GM10266 (cell line): Measurements from ENCODE around the gene NLK.
A peak's percentile ranks its signal among the peaks of the same experiment; 100 is the strongest.

ENCODE experiments used
- DNase-seq: peaks from one replicate; pipeline ENCODE4 v3.0.0; 2012; ENCODE audit errors: extremely low spot score
- CTCF ChIP-seq: IDR thresholded peaks from 2 replicates; pipeline ENCODE4 v1.5.1; 2012; ENCODE audit warnings: mild to moderate bottlenecking, low read depth; ENCODE audit not compliant: control insufficient read depth, insufficient read depth; ENCODE audit errors: missing control alignments

Gene NLK

GRCh38 chr17:28055546-28056275 lies 13.2 kb downstream of the NLK start:
- DNase-seq: no peak
- no peak for TF ChIP-seq CTCF

GRCh38 chr17:28056276-28056620 lies 13.8 kb downstream of the NLK start:
- no peak for TF ChIP-seq CTCF
- no peak for DNase-seq

- no peak for TF ChIP-seq CTCF
- peak; percentile 57 for DNase-seq
These were observed 15.3 kb downstream of the NLK start for GRCh38 chr17:28057731-28058246.

- no peak for TF ChIP-seq CTCF
These were observed 17.2 kb downstream of the NLK start for GRCh38 chr17:28059675-28060074.

GRCh38 chr17:28065706-28066105 lies 23.2 kb downstream of the NLK start:
- no peak for DNase-seq
- no peak for TF ChIP-seq CTCF

More at GRCh38 chr17:28059675-28060074, 17.2 kb downstream of the NLK start:
- no peak for DNase-seq

- TF ChIP-seq CTCF: no peak
- DNase-seq: no peak
These were observed 26.6 kb downstream of the NLK start for GRCh38 chr17:28069061-28069460.

GRCh38 chr17:28071179-28071578 lies 28.7 kb downstream of the NLK start:
- no peak for TF ChIP-seq CTCF
- no peak for DNase-seq
